NCI-H1092 treated with DMSO at 0.1 percent for 48 hours (cell line): Measurements from ENCODE around the gene NKD2.
"Not testable (repeated sequence)": the region's sequence is repeated elsewhere in the genome, so short reads cannot be mapped to it uniquely, and the experiment has no call there.

ENCODE experiments used
- DNase-seq: peaks from one replicate; lab custom pipeline; 2025; lab: John Stamatoyannopoulos, UW

Gene NKD2

DNA sequence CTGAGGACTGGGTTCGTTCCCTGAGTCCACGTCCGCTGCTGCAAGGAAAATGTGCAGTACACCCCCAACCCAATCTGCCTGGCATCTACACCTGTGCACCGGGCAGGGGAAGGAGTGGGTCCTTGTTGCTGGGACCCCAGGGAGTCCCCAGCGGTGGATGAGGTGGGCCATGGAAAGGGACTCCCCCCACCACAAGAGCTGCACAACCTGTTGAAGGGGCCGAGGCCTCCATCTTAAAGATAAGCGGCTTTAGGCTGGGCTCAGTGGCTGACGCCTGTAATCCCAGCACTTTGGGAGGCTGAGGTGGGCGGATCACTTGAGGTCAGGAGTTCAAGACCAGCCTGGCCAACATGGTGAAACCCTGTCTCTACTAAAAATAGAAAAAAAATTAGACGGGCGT, 7.8 kb upstream of the NKD2 start:
- DNase-seq, result not testable (repeated sequence)

DNA sequence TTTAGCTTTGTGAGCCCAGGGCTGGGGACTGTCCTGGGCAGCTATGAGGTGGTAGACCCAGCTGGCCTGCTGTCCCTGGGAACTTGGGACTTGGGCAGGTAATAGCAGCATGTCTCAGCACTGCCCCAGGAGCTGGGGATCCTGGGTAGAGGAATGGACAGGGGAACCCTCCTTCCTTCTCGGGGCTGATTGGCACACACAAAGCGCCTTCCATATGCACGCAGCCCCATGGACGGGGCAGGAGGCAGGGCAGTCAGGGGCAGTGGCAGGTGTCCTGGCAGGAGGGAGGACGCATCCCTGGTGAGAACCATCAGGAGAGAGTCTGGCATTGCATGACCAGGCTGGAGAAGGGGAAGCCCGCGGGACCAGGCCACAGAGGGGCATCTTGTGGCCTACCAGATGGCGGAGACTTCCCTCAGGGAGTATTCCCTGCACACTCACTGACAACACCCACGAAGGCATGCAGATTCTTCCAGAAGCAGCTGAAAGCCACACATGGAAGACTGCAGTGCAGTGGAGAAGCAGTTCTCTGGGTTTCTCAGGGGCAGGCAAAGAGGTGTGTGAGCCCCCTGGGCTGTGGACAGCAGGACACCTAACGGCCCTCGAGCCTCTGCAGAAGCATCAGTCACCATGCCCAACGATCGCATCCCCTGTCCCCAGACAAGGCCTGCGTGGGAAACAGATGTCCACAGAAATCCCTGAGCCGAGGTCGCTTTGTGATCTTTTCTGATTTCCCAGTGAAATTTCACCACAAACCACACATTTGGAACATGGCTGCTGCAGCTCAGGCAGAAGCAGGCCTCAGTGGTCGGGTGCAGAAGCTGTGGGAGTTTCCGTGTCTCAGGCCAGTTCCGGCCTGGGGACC, 7.0 kb upstream of the NKD2 start:
- no peak for DNase-seq

DNA sequence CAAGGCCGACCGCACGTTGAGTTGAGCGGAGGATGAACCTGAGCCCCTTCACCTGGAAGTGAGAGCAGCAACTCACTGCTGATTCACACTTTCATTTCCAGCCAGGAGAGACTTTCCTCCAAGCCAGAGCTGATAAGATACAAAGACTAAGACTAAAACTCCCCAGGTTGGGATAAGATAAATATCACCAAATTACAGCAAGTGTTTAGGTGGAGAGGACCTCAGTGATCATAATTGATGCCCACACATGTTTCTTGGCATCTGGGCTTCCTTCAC, 6.4 kb upstream of the NKD2 start:
- no peak for DNase-seq

DNA sequence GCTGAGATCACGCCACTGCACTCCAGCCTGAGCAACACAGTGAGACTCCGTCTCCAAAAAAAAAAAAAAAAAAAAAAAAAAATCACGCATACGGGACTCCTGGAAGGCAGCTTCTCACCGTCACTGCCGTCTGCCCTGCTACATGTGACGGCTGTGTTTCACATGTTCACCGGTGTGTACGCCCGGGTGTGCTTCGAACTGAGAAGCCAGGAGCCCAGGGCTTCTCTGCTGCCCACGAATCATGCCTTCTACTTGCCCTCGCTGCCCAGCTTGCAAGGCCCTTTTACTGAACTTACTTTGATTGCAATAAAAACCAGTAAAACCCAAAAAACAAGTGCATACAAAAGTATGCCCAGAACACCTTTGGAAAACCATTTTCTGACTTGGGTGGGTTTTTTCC, 5.8 kb upstream of the NKD2 start:
- no peak for DNase-seq

DNA sequence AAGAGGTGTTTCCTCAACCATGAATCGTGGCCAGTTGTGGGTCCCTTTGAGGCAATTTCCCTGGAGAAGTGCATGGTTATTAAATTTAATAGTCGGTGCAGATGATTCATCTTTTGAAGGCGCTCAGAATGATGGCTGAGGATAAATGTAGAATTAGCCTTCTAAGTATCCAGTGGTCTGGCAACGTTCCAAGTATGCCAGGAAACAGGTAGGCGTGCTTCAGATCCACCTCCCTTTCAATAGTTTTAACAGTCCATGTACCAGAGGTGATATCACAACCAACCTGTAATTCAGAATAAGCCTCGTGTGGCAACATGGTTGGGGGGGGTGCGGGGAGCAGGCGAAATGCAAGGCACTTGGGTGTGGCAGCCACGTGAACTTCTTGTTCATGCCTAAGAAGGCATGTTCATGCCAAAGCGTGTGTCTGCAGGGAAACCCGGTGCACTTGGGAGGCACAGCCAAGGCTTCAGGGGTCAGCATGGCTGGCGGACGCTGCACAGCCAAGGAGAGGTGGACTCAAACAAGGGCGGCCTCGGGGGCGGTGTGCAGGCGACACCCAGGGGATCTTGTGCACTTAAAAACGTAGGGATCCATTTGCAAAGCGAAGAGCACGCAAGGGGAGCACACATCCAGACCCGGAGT, 5.2 kb upstream of the NKD2 start:
- DNase-seq, result peak; percentile 23

DNA sequence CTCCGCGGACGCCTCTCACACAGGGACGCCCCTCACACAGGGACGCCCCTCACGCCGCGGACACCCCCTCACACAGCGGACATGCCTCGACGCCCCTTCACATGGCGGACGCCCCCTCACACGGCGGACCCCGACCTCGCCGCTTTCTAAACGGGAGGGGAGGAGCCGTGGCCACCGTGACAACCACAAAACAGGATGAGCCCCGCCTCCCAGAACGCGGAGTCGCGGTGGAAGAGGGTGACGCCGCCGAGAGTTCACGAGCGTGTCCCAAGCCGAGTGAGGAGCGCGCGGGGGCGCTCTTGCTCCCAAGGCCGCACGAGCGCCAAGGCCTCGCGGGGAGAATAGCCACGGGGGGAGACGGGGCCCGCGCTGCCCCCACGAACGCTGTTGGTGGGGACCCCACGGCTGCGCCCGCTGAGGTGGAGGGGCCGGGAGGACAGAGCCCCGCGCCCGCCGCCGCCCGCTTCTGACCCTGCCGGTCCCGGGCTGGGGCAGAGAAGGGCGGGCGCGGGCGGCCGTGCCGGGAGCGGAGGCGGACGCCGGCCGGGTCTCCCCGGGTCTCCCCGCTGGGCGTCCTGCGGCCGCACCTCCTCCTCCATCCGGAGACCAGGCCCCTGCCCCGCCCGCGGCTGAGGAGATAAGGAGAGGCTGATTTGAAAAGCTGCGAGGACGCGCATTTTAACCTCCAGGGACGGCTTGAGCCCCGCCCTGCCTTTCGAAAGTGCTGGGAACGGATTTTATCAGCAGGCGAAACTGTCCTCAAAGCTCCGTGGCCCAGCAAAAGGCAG, 3.9 kb upstream of the NKD2 start:
- DNase-seq, result no peak

DNA sequence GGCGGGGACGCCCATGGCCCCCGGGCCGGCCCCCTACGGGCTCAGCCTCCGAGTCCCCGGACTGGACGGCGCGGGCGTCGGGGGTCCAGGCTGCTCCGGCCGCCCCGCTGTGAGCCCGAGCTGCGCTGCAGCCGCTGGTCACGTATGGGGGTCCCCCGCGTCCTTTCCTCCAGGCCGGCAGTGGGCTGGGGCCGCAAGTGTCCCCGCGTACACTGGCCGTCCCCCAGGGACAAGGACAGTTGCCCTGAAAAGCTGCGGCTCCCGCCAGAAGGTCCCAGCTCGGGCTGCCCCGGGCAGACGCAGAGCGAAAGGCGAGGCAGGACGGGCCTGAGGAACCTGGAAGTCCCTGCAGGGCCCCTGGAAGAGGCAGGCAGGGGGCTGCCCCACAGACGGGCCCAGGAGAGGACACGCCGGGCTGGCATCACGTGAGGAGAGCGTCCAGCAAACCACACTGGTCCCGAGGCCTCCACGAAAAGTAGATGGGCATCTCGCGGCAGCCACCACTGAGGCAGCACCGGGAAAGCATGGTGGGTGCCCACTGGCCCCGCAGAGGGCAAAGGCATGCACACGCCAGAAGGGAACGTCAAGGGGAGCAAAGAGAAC, 3.3 kb upstream of the NKD2 start:
- DNase-seq, result no peak

DNA sequence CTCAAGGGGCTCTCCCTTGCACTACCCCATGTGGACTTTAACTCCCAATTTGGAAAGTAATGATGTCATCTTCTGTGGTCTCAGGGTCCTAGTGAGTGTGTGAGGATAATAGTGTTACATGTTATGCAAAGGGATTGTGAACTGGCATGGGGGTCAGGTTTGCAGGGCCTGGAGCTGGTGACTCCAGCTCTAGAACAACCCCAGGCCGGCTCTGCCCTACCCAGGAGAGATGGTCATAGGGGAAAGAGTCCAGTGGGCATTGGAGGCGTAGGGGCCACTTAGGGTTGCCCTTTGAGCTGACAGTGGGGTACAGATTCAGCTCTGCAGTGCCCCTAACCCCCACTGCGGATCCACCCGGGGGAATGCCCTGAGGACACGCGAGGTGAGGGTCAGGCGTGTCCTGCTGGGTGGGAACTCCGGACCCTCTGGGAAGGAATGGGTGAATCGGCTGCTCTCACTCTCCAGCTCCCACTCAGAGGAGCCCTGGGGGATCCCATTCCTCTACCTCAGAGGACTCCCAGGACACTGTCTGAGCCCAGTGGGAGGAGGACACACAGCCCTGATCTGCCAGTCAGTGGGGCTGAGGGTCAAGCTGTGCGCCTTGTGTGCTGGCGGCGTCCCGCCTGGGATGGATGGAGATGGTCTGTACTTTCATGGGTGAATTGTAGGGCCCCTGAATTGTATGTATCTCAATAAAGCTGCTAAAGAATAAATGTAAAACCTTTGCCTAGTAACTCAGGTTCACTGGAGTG, 2.5 kb upstream of the NKD2 start:
- DNase-seq, result no peak

DNA sequence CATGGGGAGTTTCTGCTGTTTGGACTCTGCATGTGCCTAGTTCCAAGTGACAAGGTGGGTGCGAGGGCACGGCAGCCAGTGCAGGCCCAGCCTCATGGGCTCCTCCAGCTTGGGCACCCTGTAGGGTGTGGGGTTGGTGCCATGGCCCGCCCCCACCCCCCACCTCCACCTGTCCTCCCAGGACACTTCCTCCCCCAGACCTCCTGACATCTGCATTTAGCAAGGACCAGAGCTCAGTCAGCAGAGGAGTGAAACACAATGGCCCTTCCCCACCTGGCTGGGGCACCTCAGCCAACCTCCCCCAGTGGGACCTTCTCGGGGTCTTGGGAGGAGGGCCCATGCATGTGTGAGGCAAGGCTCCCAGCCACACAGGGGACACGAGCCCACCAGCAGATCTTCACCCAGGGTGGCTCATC, 1.9 kb upstream of the NKD2 start:
- DNase-seq, result no peak

DNA sequence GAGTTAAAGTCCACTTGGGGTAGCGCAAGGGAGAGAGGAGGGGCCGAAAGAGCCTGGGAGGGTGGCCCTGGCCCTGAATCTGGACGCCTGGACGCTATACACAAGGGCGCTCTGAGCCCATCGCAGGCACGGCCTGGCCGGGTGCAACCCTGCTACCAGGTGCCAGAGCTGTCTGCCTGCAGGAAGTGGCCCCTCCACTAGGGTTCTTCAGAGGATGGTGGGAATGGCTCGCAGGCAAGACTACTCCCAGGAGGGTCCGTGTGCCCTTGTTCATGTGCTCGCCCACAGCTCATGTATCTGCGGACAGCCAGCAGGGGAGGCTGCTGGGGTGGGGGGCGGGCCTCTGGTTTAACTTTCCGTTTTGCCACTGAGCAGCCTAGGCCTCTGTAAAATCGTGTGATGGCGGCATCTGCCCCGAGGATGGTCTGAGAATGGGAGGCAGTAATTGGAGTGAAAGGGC, 1.4 kb upstream of the NKD2 start:
- DNase-seq, result no peak

DNA sequence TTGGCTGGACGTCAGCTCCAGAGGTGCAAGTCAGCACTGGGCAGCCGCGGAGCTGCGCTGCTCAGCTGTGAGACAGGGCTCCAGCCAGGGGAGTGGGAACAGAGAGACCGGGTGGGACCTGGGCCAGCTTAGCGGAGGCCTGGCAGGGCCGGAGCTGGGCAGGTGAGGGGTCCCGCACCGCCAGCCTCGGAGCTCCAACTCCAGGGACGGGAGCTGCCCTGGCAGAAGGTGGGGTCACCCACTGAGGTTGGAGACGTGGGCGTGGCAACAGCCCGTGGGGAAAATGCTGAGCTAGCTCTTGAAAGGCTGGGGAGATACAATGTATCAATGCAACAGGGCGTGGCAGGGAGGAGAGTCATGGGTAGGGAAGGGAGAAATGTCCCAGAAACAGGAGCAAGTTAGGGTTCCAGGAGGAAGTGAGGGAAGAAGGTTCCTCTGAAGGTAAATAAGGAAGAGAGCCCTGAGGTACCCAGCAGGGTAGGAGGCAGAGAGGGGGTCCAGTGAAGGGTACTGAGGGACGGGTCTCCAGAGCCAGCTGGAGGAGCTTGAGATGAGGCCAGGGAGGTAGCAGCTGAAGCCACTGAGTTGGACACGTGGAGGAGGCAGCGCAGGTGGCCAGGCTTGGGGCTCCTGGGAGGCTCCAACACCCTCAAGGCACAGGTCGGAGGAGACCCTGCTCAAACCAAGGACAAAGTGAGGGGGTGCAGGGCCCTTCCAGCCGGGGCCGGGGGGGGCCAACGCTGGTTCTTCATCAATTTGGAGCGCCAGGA, 736 bp upstream of the NKD2 start:
- DNase-seq, result no peak

DNA sequence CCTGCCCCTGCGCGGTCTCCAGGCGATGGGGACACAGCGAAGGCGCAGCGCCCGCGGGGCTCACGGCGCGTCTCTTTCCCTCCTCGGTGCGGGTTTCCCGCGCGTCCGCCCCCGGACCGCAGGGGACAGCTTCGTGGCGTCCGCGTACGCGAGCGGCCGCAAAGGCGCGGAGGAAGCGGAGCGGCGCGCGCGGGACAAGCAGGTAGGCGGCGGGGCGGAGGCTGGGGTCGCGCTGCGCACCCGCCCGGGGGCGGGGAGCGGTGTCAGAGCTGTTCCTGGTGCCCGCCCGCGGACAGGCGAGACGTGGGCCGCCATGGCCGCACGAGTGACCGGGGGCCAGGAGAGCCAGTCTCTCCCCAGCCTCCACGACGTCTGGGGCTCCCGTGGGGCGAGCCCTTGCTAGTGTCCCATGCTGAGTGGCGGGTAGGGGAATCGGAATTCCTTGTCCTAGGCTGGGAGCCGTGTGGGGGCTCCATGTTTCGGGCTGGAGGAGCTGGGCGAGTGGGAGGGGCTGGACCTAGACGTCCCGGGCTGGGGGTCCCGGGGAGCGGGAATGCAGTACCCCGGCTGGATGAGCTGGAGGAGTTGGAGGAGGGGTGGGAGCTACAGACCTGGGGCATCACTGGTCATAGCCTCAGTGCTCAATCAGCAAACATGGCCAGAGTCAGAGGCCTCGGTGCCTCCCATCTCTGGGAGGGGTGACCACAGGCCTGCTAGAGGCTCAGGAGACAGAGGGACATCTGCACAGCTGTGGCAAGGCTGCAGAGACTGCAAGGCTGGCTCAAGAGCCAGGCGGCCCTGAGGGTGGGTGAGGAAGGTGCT, 968 bp downstream of the NKD2 start:
- no peak for DNase-seq

DNA sequence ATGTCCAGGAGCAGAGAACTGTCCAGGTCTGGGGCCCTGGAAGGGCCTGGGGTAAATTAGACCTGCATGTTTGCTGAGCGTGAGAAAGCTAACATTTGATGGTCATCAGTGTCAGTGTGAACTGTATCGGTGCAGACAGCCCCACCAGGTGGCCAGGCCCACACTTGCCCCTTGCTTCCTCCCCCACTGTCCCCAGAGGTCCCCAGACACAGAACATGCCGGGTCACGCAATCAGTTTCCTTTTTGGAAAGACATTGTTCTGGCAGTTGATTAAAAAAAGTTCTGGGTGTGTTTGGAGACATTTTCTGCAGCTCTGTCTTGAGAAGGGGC, 1.5 kb downstream of the NKD2 start:
- no peak for DNase-seq

DNA sequence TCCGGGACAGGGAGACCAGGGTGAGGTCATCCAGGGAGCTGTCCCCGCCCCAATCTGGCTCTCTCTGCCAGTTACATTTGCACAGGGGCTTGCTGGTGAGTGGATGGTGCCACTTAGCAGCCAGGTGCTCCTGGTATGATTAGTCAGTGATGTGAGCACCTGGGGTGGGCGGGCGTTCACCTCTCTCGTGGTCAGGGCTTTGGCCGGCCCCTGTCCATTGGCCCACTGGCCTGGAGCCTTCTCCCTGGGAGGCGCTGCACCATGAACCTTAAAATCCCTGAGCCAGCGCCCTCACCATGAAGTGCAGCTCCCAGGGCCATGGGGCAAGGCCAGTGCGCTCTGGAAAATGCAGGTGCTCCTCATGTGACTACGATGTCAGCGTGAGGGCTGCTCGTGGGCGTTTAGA, 2.0 kb downstream of the NKD2 start:
- DNase-seq, result no peak

DNA sequence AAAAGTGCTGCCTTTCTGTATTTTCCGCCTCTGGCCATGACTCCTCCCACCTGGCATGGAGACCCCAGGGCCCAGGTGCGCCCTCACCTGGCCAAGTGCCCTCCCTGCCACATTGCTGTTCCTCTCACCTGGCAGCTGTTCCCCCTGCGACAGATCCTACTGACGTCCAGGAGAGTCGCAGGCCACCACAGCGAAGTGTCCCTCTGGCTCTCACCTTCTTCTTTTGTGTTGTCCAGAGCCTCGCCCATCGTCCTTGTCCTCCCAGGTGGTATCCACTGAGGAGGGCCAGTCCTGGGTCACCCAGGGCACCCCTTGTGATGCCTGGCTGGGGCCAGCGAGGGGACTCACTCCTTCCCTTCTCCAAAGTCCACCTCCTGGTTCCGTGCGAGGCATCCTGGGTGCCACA, 2.6 kb downstream of the NKD2 start:
- DNase-seq, result peak; percentile 7

DNA sequence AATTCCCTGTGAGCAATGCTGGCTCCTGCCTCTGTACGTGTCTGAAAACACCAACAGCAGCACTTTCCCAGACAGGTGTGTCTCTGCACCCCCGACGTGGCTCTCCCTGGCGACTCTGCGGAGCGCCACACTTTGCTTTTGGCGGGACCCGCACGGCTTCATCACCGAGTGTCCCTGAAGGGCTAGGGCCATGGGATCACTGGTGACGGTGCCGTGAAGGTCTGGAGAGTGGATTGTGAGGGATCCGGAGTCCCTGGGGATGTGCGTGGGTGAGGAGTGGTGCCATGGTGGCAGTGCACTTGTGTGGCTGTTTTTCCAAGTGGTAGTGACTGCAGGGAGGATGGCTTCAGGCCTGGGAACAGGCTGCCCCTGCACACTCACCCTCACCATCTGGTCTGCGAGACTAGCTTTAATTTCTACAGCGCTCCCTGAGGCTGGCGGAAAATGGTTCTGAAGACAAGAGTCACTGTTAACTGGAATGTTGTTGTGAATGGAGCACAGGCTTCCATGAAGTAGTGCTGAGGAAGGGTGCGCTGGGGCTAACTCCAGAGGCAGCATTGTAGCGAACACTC, 3.2 kb downstream of the NKD2 start:
- DNase-seq, result no peak

DNA sequence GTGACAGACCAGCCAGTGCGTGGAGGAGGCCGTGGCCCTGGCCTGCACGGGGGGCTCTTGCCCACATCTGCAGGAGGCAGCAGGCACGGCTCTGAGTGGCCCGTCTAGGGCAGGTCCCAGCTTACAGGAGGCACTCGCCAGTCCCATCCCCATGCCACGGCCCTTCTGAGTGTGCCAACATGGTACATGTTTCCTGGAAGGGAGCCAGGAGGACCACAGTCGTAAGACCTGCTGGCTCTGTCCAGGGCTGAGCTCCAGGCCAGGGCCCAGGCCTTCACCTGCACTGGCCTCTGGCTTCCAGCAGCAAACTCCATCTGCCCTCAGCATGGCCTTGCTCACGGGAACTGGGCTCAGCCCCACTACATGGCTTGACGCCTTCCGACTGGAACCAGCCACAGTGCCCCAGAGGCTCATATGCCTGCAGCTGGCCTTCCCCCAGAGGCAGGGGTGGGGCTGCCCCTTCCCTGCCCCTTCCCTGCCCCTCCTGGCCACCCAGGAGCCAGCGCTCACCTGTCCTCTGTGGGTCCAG, 3.8 kb downstream of the NKD2 start:
- DNase-seq, result no peak

DNA sequence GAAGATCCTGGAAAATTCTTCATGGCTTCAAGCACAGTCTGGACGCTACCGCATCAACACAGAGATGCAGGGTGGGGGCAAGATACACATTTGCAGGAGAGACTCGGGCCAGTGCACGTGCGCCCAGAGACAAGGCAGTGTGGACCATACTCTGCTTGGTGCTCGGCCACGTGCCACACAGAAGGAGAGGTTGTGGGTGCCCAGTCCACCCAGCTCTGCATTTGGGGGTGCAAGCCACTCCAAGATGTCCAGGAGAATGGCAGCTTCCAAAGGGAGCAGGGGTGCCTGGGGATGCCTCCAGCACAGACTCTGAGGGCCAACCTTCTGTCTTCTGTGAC, 4.3 kb downstream of the NKD2 start:
- no peak for DNase-seq

DNA sequence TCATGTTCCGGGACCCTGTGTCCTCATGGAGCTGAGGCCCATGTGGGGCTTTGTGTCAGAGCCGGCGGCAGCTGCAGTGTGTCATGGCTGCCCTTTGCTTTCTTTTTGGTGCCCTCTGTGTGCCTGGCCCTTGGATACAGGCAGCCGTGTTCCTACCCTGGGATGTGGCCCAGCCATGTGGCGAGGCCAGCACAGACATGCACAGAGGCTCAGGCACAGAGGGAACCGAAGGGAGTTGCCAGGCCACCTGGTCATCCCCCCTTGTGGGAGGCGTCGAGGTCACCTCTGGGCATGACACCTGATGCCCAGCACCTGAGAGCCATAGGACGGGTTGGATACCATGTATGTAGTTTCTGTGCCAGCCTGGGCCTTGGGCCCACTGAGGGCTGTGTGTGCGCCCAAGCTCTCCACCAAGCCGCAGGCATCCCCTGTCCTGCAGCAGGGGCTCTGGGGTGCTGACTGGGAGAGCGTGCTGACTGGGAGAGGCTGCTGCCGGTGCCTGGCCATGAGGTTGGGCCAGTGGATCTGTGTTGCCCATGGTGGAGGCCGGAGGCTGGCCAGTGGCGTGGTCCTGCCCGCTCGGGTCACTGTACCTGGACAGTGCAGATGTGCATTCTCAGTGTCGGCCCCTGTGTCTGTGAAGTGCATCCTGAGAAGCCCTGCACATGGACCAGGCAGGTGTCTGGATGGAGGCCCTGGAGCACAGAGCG, 4.8 kb downstream of the NKD2 start:
- no peak for DNase-seq
